ENCODE results near the gene NPDC1. TPM values are rescaled to one million over a fixed set of nuclear protein-coding genes. Genes with fewer than 3 reads are reported as not detected.

The NPDC1 gene
- total RNA-seq, 2 experiments from 2014 or later = 15.3 to 16.0 TPM

GRCh38 chr9:137015976-137016375, 30.0 kb downstream of the NPDC1 start:
- intact Hi-C loops (cut with DNase I, micrococcal nuclease) = no loop called here
- no peak overlapping the region for H3K4me3 ChIP-seq (ENCODE audit: low read length)
- DNase-seq = no peak
- H3K36me3 ChIP-seq (ENCODE audit: insufficient read depth, low read length) = peaks cover 56% of the 10 kb centered on the region
- no peaks in the 10 kb centered on the region for H3K27me3 Mint-ChIP-seq
- H3K27ac Mint-ChIP-seq = no peak overlapping the region
- H3K27me3 ChIP-seq (ENCODE audit: control insufficient read depth in 1 of 2, insufficient read depth in 2 of 2, low read length in 2 of 2) = no peaks in the 10 kb centered on the region
- H3K4me1 Mint-ChIP-seq (ENCODE audit: low read depth) = no peaks in the 10 kb centered on the region
- no peaks in the 10 kb centered on the region for H3K9me3 Mint-ChIP-seq
- H3K27ac ChIP-seq (ENCODE audit: low read depth in 1 of 2, low read length in 2 of 2) = no peak overlapping the region
- ChIA-PET POLR2A (no interaction called here), CTCF (no interaction called here)
- peaks cover 11% of the 10 kb centered on the region for H3K36me3 Mint-ChIP-seq (ENCODE audit: low read depth)
- ATAC-seq (ENCODE audit: poor library complexity) = no peak
- no peaks in the 10 kb centered on the region for H3K9me3 ChIP-seq (ENCODE audit: control insufficient read depth in 1 of 2, insufficient read depth in 1 of 2, low read length in 2 of 2)
- H3K4me3 Mint-ChIP-seq = no peak overlapping the region
- no peaks in the 10 kb centered on the region for H3K4me1 ChIP-seq (ENCODE audit: insufficient read depth, low read length)
- TF ChIP-seq CTCF (IDR thresholded peaks at IDR 0.05) = no peak

- intact Hi-C loops (cut with DNase I, micrococcal nuclease) = no loop called here
- no peak overlapping the region for H3K4me3 ChIP-seq (ENCODE audit: low read length)
- ChIA-PET POLR2A (no interaction called here), CTCF (no interaction called here)
- Mint-ChIP-seq H3K27me3 (no peaks in the 10 kb centered on the region), H3K4me1 (ENCODE audit: low read depth) (no peaks in the 10 kb centered on the region), H3K4me3 (no peak overlapping the region), H3K36me3 (ENCODE audit: low read depth) (peaks cover 11% of the 10 kb centered on the region), H3K27ac (no peak overlapping the region), H3K9me3 (no peaks in the 10 kb centered on the region)
- no peak for TF ChIP-seq CTCF (IDR thresholded peaks at IDR 0.05)
- H3K27me3 ChIP-seq (ENCODE audit: control insufficient read depth in 1 of 2, insufficient read depth in 2 of 2, low read length in 2 of 2) = no peaks in the 10 kb centered on the region
- peaks cover 57% of the 10 kb centered on the region for H3K36me3 ChIP-seq (ENCODE audit: insufficient read depth, low read length)
- no peaks in the 10 kb centered on the region for H3K9me3 ChIP-seq (ENCODE audit: control insufficient read depth in 1 of 2, insufficient read depth in 1 of 2, low read length in 2 of 2)
- ATAC-seq (ENCODE audit: poor library complexity) (no peak), DNase-seq (no peak)
- H3K27ac ChIP-seq (ENCODE audit: low read depth in 1 of 2, low read length in 2 of 2) = no peak overlapping the region
- H3K4me1 ChIP-seq (ENCODE audit: insufficient read depth, low read length) = no peaks in the 10 kb centered on the region
These were observed 30.4 kb downstream of the NPDC1 start for GRCh38 chr9:137015540-137015930.

- Histone ChIP-seq H3K4me3 (ENCODE audit: low read length) (no peak overlapping the region), H3K4me1 (ENCODE audit: insufficient read depth, low read length) (no peaks in the 10 kb centered on the region), H3K27me3 (ENCODE audit: control insufficient read depth in 1 of 2, insufficient read depth in 2 of 2, low read length in 2 of 2) (no peaks in the 10 kb centered on the region), H3K36me3 (ENCODE audit: insufficient read depth, low read length) (peaks cover 53% of the 10 kb centered on the region), H3K27ac (ENCODE audit: low read depth in 1 of 2, low read length in 2 of 2) (no peak overlapping the region), H3K9me3 (ENCODE audit: control insufficient read depth in 1 of 2, insufficient read depth in 1 of 2, low read length in 2 of 2) (no peaks in the 10 kb centered on the region)
- TF ChIP-seq CTCF (IDR thresholded peaks at IDR 0.05) = no peak
- intact Hi-C loops (cut with DNase I, micrococcal nuclease) = no loop called here
- Mint-ChIP-seq H3K27ac (no peak overlapping the region), H3K27me3 (no peaks in the 10 kb centered on the region), H3K9me3 (no peaks in the 10 kb centered on the region), H3K36me3 (ENCODE audit: low read depth) (peaks cover 11% of the 10 kb centered on the region), H3K4me3 (no peak overlapping the region), H3K4me1 (ENCODE audit: low read depth) (no peaks in the 10 kb centered on the region)
- ATAC-seq (ENCODE audit: poor library complexity) (no peak), DNase-seq (no peak)
- CTCF ChIA-PET = no interaction called here
- POLR2A ChIA-PET = no interaction called here
These were observed 31.0 kb downstream of the NPDC1 start for GRCh38 chr9:137014776-137015539.
